ENCODE measurements around the gene CHRNA4. TPM values are rescaled to one million over a fixed set of nuclear protein-coding genes. Genes with fewer than 3 reads are reported as not detected.

The CHRNA4 gene
- total and polyA plus RNA-seq, 2 experiments from 2014 or later: 0.15 TPM; not detected in 1

- Histone ChIP-seq H3K4me3 (no peak overlapping the region), H3K36me3 (no peaks in the 10 kb centered on the region), H3K27me3 (peaks cover 20% of the 10 kb centered on the region), H3K27ac (no peak overlapping the region), H3K9me3 (ENCODE audit: low read depth) (no peaks in the 10 kb centered on the region), H3K4me1 (ENCODE audit: low read depth) (peaks cover 19% of the 10 kb centered on the region)
- no peak for DNase-seq (ENCODE audit: low read depth in 1 of 2, low spot score in 1 of 2)
- TF ChIP-seq CTCF (IDR thresholded peaks at IDR 0.05; ENCODE audit: low read depth, low read length): no peak
Observed at GRCh38 chr20:63369024-63369530, 7.9 kb upstream of the CHRNA4 start.

- DNase-seq (ENCODE audit: low read depth in 1 of 2, low spot score in 1 of 2): no peak
- H3K27me3 ChIP-seq: peaks cover 21% of the 10 kb centered on the region
- TF ChIP-seq CTCF (IDR thresholded peaks at IDR 0.05; ENCODE audit: low read depth, low read length): no peak
Observed at GRCh38 chr20:63368151-63368550, 7.0 kb upstream of the CHRNA4 start.

GRCh38 chr20:63367446-63368055 lies 6.4 kb upstream of the CHRNA4 start:
- TF ChIP-seq CTCF (IDR thresholded peaks at IDR 0.05; ENCODE audit: low read depth, low read length): no peak
- peaks cover 13% of the 10 kb centered on the region for H3K4me1 ChIP-seq (ENCODE audit: low read depth)

More at GRCh38 chr20:63368151-63368550, 7.0 kb upstream of the CHRNA4 start:
- H3K27ac ChIP-seq: no peak overlapping the region
- no peaks in the 10 kb centered on the region for H3K9me3 ChIP-seq (ENCODE audit: low read depth)
- H3K4me1 ChIP-seq (ENCODE audit: low read depth): peaks cover 18% of the 10 kb centered on the region
- no peak overlapping the region for H3K4me3 ChIP-seq
- no peaks in the 10 kb centered on the region for H3K36me3 ChIP-seq

GRCh38 chr20:63366390-63367365 lies 5.5 kb upstream of the CHRNA4 start:
- DNase-seq (ENCODE audit: low read depth in 1 of 2, low spot score in 1 of 2): peak in 1 of 2 donors; percentile 48
- Histone ChIP-seq H3K27ac (no peak overlapping the region), H3K4me1 (ENCODE audit: low read depth) (peaks cover 13% of the 10 kb centered on the region), H3K4me3 (no peak overlapping the region), H3K36me3 (no peaks in the 10 kb centered on the region), H3K27me3 (peaks cover 34% of the 10 kb centered on the region), H3K9me3 (ENCODE audit: low read depth) (no peaks in the 10 kb centered on the region)
- no peak for TF ChIP-seq CTCF (IDR thresholded peaks at IDR 0.05; ENCODE audit: low read depth, low read length)

More at GRCh38 chr20:63367446-63368055, 6.4 kb upstream of the CHRNA4 start:
- no peak overlapping the region for H3K27ac ChIP-seq
- H3K27me3 ChIP-seq: peaks cover 27% of the 10 kb centered on the region
- DNase-seq (ENCODE audit: low read depth in 1 of 2, low spot score in 1 of 2): no peak
- no peak overlapping the region for H3K4me3 ChIP-seq
- H3K9me3 ChIP-seq (ENCODE audit: low read depth): no peaks in the 10 kb centered on the region
- no peaks in the 10 kb centered on the region for H3K36me3 ChIP-seq

- no peak for TF ChIP-seq CTCF (IDR thresholded peaks at IDR 0.05; ENCODE audit: low read depth, low read length)
- H3K9me3 ChIP-seq (ENCODE audit: low read depth): no peaks in the 10 kb centered on the region
- no peaks in the 10 kb centered on the region for H3K36me3 ChIP-seq
- peaks cover 41% of the 10 kb centered on the region for H3K27me3 ChIP-seq
- no peak overlapping the region for H3K27ac ChIP-seq
- H3K4me1 ChIP-seq (ENCODE audit: low read depth): peaks cover 8% of the 10 kb centered on the region
- no peak for DNase-seq (ENCODE audit: low read depth in 1 of 2, low spot score in 1 of 2)
- no peak overlapping the region for H3K4me3 ChIP-seq
Observed at GRCh38 chr20:63365601-63366389, 4.6 kb upstream of the CHRNA4 start.
